GM20000 (cell line): ENCODE data around the gene MYL3.

Experiments used
- DNase-seq: peaks from one replicate; pipeline ENCODE4 v3.0.0; 2012; ENCODE audit warnings: low spot score
- TF ChIP-seq, protein P1 (sequence below): IDR thresholded peaks from 2 replicates; pipeline ENCODE4 v1.5.1; 2012; ENCODE audit warnings: mild to moderate bottlenecking, control low read depth; ENCODE audit errors: extremely low read depth, missing control alignments

Gene MYL3

DNA sequence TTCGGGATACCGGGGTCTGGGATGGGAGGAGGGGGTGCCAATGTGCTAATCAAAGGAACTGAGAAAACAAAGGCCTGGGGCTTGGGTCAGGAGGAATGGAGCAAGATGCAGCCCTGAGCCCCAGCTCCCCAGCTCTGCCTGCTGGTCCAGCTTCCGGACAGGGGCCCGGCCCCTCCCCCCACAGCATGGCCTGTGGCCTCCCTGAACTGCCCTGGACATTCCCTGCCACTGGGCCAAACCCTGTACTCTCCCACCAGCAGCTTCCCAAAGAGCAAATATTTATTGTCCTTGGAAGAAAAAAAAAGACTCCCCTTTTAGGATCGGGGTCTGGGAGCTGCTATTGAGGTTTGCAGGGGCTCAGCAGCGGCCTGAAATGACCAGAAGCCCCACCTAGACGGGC is 5.7 kb upstream of the MYL3 start:
- TF ChIP-seq, protein P1, sequence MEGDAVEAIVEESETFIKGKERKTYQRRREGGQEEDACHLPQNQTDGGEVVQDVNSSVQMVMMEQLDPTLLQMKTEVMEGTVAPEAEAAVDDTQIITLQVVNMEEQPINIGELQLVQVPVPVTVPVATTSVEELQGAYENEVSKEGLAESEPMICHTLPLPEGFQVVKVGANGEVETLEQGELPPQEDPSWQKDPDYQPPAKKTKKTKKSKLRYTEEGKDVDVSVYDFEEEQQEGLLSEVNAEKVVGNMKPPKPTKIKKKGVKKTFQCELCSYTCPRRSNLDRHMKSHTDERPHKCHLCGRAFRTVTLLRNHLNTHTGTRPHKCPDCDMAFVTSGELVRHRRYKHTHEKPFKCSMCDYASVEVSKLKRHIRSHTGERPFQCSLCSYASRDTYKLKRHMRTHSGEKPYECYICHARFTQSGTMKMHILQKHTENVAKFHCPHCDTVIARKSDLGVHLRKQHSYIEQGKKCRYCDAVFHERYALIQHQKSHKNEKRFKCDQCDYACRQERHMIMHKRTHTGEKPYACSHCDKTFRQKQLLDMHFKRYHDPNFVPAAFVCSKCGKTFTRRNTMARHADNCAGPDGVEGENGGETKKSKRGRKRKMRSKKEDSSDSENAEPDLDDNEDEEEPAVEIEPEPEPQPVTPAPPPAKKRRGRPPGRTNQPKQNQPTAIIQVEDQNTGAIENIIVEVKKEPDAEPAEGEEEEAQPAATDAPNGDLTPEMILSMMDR: no peak
- no peak for DNase-seq

DNA sequence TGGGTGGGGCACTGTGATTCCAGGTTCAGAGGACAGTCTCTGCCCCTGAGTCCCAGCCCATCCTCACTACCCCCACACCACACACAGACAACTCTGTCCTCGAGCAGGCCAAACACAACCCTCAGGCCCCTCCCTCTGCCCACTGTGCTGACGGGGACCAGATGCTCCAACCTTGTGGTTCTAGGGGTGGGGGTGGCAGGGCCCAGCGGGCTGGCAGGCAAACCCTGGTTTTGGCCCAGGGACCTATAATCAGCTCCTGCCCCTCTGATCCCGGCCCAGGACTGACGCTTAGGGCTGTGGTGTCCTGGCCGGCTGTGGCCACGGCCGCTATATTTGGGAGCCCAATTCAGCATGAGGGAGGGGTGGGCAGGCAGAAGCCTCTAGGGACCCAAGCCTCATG is 5.0 kb upstream of the MYL3 start:
- TF ChIP-seq, protein P1: no peak
- no peak for DNase-seq

DNA sequence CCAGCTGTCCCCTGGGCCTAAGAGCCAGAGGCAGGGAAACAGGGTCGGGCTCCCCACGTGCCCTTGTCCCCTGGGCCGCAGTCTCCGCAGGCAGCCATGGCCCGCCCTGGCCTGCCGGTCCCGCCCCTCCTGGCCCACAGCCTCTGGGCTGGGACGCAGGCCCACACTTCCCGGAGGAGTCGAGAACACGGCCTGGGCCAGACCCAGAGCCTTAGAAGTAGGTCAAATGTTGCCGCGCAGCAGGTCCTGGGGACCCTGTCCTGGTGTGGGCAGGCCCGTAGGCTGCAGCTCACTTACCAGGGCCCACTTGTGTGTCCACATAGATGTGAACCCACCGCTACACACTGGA is 4.3 kb upstream of the MYL3 start:
- TF ChIP-seq, protein P1: no peak
- DNase-seq: no peak

DNA sequence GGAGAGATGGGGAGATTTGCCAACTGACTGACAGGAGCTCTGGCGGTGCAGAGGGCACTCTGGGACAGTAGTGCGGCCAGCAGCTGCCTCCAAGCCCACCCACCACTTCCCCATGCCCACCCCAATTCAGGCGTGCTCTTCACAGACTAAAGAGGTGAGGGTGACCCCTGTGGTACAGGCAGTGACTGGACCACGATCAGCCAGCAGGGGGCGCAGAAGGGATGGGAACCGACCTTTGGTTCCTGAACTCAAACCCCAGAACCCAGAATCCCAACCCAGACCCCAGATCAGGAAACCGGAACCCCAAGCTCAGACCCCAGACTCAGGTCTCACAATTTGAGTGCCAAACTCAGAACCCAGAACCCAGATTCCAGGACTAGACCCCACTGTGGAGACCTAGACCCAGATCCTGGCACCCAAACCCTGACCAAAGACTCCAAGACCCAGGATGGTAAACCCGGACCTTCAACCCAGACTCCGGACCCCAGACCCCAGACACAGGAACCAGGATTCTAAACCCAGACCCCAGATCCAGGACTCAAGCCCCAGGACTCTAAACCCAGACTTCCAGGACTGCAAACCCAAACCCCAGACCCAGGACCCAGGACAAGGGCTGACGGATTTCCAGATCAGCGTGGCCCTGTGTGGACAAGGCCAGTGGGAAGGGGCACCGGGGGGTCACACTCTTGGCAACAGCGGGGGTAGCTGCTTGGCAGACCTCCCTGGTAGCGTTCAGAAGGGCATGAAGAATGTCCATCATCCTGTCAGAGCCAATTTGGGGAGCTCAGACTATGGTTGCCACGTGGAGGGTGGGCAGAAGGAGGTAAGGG is 3.7 kb upstream of the MYL3 start:
- peak; percentile 87 for DNase-seq
- TF ChIP-seq, protein P1: peak; percentile 86

DNA sequence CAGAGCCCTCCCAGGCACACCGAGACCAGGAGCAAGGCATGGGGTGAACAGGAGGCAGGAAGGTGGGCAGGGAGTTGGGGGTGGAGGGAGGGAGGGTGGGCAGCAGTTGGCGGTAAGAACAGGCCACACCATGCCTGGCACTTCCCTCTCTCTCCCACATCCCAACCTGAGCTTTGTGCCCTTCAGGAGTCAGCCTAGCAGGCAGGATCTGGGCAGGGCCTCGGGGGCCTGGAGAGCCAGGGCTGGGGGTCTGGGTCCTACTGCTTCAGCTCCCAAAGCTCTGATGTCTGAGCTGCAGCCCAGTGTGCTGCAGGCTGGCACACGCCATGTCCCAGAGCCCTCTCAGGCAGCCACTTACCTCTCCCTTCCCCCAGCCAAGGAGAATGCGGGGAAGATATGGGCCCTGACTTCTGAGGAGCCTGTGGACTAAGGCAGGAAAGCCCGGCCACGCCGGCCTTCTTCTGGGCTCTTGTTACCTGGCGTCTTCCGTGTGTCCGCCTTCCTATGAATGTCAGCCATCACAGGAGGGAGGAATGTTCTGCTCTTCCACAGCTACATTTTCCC is 2.9 kb upstream of the MYL3 start:
- no peak for DNase-seq
- TF ChIP-seq, protein P1: no peak

DNA sequence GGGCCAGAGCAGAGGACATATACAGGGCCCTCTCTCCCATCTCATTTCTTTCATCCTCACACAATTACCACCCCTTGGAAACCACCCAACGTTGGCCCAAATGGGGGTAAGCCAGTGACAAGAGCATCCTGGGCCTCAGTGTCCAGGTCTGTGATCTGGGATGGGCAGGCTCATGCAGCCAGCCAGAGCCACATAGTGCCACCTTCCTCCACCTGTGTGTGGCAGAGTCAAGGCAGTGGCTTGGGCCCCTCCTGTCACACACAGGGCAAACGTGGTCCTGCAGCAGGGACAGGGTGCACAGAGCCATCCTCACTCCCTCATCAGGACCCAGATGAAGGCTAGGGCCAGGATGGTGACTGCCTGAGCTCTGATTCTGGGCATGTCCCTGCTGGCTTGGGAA is 2.3 kb upstream of the MYL3 start:
- DNase-seq: no peak
- TF ChIP-seq, protein P1: no peak

DNA sequence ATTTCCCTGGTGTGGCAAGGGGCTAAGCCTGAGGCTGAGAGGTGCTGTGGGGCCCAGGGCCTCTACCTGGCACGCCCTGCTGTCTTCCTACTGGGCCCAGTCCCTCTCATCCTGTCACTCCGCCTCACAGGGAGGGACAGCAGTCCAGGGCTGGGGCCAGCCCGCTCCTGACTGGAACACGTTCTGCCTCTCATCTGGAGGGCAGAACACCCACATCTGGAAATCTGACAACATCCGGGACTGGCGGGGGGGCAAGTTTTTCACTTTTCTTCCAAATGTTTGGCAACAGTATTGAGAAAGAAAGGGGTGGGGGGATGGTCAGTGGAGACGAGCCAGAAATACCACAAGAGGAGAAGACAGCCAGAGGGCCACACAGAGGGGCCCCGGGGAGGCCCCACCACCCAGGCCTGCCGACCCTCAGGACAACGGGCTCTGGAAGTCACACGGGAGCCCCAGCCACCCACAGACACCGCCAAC is 1.8 kb upstream of the MYL3 start:
- TF ChIP-seq, protein P1: no peak

More for the DNA sequence above, 1.8 kb upstream of the MYL3 start:
- no peak for DNase-seq
